IPS-20b (cell line): ENCODE measurements around the gene SELE.

Source experiments
- H3K27ac ChIP-seq: one replicate; pipeline ENCODE4 v1.5.1; 2013; ENCODE audit warnings: low read length
- H3K27me3 ChIP-seq: 2 replicates; pipeline ENCODE4 v1.6.1; 2013; ENCODE audit warnings: mild to moderate bottlenecking, low read length, inconsistent platforms; ENCODE audit not compliant: insufficient read depth
- H3K36me3 ChIP-seq: 2 replicates; pipeline ENCODE4 v1.6.1; 2013; ENCODE audit warnings: low read depth, mild to moderate bottlenecking, inconsistent platforms, low read length, moderate library complexity; ENCODE audit not compliant: insufficient read depth
- H3K4me1 ChIP-seq: 2 replicates; pipeline ENCODE4 v1.6.1; 2013; ENCODE audit warnings: mild to moderate bottlenecking, control low read depth, inconsistent platforms, low read length, moderate library complexity; ENCODE audit not compliant: insufficient read depth
- H3K4me3 ChIP-seq: 2 replicates; pipeline ENCODE4 v1.5.1; 2013; ENCODE audit warnings: mild to moderate bottlenecking, low read length, inconsistent platforms
- H3K9ac ChIP-seq: 2 replicates; pipeline ENCODE4 v1.6.1; 2013; ENCODE audit warnings: low read depth, mild to moderate bottlenecking, inconsistent platforms, low read length, moderate library complexity
- H3K9me3 ChIP-seq: 2 replicates; pipeline ENCODE4 v1.6.1; 2013; ENCODE audit warnings: mild to moderate bottlenecking, low read depth, low read length, inconsistent platforms; ENCODE audit not compliant: insufficient read depth

SELE gene

GRCh38 chr1:169746550-169746949 is 12.7 kb upstream of the SELE start:
- Histone ChIP-seq H3K9ac (no peak overlapping the region), H3K4me3 (no peak overlapping the region), H3K27me3 (no peaks in the 10 kb centered on the region), H3K36me3 (no peaks in the 10 kb centered on the region), H3K9me3 (no peaks in the 10 kb centered on the region), H3K4me1 (peaks cover 18% of the 10 kb centered on the region), H3K27ac (no peak overlapping the region)

- Histone ChIP-seq H3K27ac (no peak overlapping the region), H3K4me1 (peaks cover 21% of the 10 kb centered on the region), H3K9ac (no peak overlapping the region), H3K27me3 (no peaks in the 10 kb centered on the region), H3K9me3 (no peaks in the 10 kb centered on the region), H3K4me3 (no peak overlapping the region), H3K36me3 (no peaks in the 10 kb centered on the region)
Measured at GRCh38 chr1:169745015-169745861, 11.4 kb upstream of the SELE start.

GRCh38 chr1:169741666-169742394 is 8.0 kb upstream of the SELE start:
- H3K27ac ChIP-seq: no peak overlapping the region
- no peak overlapping the region for H3K9ac ChIP-seq
- peaks cover 26% of the 10 kb centered on the region for H3K4me1 ChIP-seq
- H3K36me3 ChIP-seq: no peaks in the 10 kb centered on the region
- H3K4me3 ChIP-seq: no peak overlapping the region
- H3K27me3 ChIP-seq: no peaks in the 10 kb centered on the region
- H3K9me3 ChIP-seq: no peaks in the 10 kb centered on the region

- no peak overlapping the region for H3K9ac ChIP-seq
- no peaks in the 10 kb centered on the region for H3K9me3 ChIP-seq
- H3K4me3 ChIP-seq: no peak overlapping the region
- no peaks in the 10 kb centered on the region for H3K27me3 ChIP-seq
- no peaks in the 10 kb centered on the region for H3K36me3 ChIP-seq
- H3K4me1 ChIP-seq: peaks cover 12% of the 10 kb centered on the region
- H3K27ac ChIP-seq: no peak overlapping the region
Measured at GRCh38 chr1:169739980-169740379, 6.1 kb upstream of the SELE start.

GRCh38 chr1:169731446-169731845 is 2.4 kb downstream of the SELE start:
- Histone ChIP-seq H3K4me3 (no peak overlapping the region), H3K27me3 (no peaks in the 10 kb centered on the region), H3K27ac (no peak overlapping the region), H3K36me3 (no peaks in the 10 kb centered on the region), H3K9me3 (no peaks in the 10 kb centered on the region), H3K9ac (no peak overlapping the region), H3K4me1 (no peaks in the 10 kb centered on the region)

- H3K4me1 ChIP-seq: no peaks in the 10 kb centered on the region
- no peak overlapping the region for H3K27ac ChIP-seq
- no peaks in the 10 kb centered on the region for H3K36me3 ChIP-seq
- H3K9me3 ChIP-seq: no peaks in the 10 kb centered on the region
- H3K27me3 ChIP-seq: no peaks in the 10 kb centered on the region
- H3K4me3 ChIP-seq: no peak overlapping the region
- no peak overlapping the region for H3K9ac ChIP-seq
Measured at GRCh38 chr1:169729991-169730390, 3.9 kb downstream of the SELE start.

- Histone ChIP-seq H3K9ac (no peak overlapping the region), H3K4me1 (no peaks in the 10 kb centered on the region), H3K27me3 (no peaks in the 10 kb centered on the region), H3K36me3 (no peaks in the 10 kb centered on the region), H3K9me3 (no peaks in the 10 kb centered on the region), H3K27ac (no peak overlapping the region), H3K4me3 (no peak overlapping the region)
Measured at GRCh38 chr1:169727307-169727706, 6.6 kb downstream of the SELE start.

- Histone ChIP-seq H3K27ac (no peak overlapping the region), H3K9me3 (no peaks in the 10 kb centered on the region), H3K27me3 (no peaks in the 10 kb centered on the region), H3K9ac (no peak overlapping the region), H3K36me3 (no peaks in the 10 kb centered on the region), H3K4me3 (no peak overlapping the region), H3K4me1 (no peaks in the 10 kb centered on the region)
Measured at GRCh38 chr1:169726851-169727250, 7.0 kb downstream of the SELE start.

GRCh38 chr1:169725930-169726329 is 7.9 kb downstream of the SELE start:
- Histone ChIP-seq H3K36me3 (no peaks in the 10 kb centered on the region), H3K27me3 (no peaks in the 10 kb centered on the region)

GRCh38 chr1:169724168-169724567 is 9.7 kb downstream of the SELE start:
- Histone ChIP-seq H3K9ac (no peak overlapping the region), H3K27me3 (no peaks in the 10 kb centered on the region), H3K36me3 (no peaks in the 10 kb centered on the region), H3K4me3 (no peak overlapping the region), H3K9me3 (no peaks in the 10 kb centered on the region), H3K4me1 (no peaks in the 10 kb centered on the region), H3K27ac (no peak overlapping the region)

More at GRCh38 chr1:169725930-169726329, 7.9 kb downstream of the SELE start:
- H3K9me3 ChIP-seq: no peaks in the 10 kb centered on the region
- no peak overlapping the region for H3K9ac ChIP-seq
- no peak overlapping the region for H3K4me3 ChIP-seq
- no peaks in the 10 kb centered on the region for H3K4me1 ChIP-seq
- H3K27ac ChIP-seq: no peak overlapping the region

GRCh38 chr1:169723763-169724162 is 10.1 kb downstream of the SELE start:
- Histone ChIP-seq H3K9me3 (no peaks in the 10 kb centered on the region), H3K27me3 (no peaks in the 10 kb centered on the region), H3K4me1 (no peaks in the 10 kb centered on the region), H3K9ac (no peak overlapping the region), H3K27ac (no peak overlapping the region), H3K4me3 (no peak overlapping the region), H3K36me3 (no peaks in the 10 kb centered on the region)

- Histone ChIP-seq H3K9ac (no peak overlapping the region), H3K4me1 (no peaks in the 10 kb centered on the region), H3K4me3 (no peak overlapping the region), H3K27ac (no peak overlapping the region), H3K36me3 (no peaks in the 10 kb centered on the region), H3K9me3 (no peaks in the 10 kb centered on the region), H3K27me3 (no peaks in the 10 kb centered on the region)
Measured at GRCh38 chr1:169722779-169723178, 11.1 kb downstream of the SELE start.
